Calu3 (cell line): ENCODE measurements around the gene HSPA12B. TPM values are rescaled to one million over a fixed set of nuclear protein-coding genes. Genes with fewer than 3 reads are reported as not detected.

Source experiments
- BruUV-seq: library from RNA; stranded (reverse); fragments of 400-500 nt; replicated peaks from 2 replicates; lab custom pipeline; 2021; lab: Mats Ljungman, UMichigan
- CTCF ChIA-PET: fragments of 300-600 bp; sonication (Branson Sonifier 250); formaldehyde crosslinking; loops from one replicate; lab custom pipeline; 2022; ENCODE audit warnings: antibody characterized with exemption; lab: Charles Lee
- DNase-seq: peaks from one replicate; pipeline ENCODE4 v3.0.0; 2022
- H3K27ac Mint-ChIP-seq: one replicate; pipeline ENCODE4 v1.8.0; 2022; ENCODE audit warnings: mixed read lengths; ENCODE audit not compliant: unreplicated experiment
- H3K27me3 Mint-ChIP-seq: one replicate; pipeline ENCODE4 v1.8.0; 2022; ENCODE audit warnings: mixed read lengths; ENCODE audit not compliant: unreplicated experiment
- H3K36me3 Mint-ChIP-seq: one replicate; pipeline ENCODE4 v1.8.0; 2022; ENCODE audit warnings: mild to moderate bottlenecking, moderate library complexity, mixed read lengths; ENCODE audit not compliant: insufficient read depth, unreplicated experiment
- H3K4me1 Mint-ChIP-seq: one replicate; pipeline ENCODE4 v1.8.0; 2022; ENCODE audit warnings: mild to moderate bottlenecking, low read depth, mixed read lengths; ENCODE audit not compliant: unreplicated experiment
- H3K4me3 Mint-ChIP-seq: one replicate; pipeline ENCODE4 v1.8.0; 2022; ENCODE audit warnings: mild to moderate bottlenecking, low read depth, moderate library complexity, mixed read lengths; ENCODE audit not compliant: unreplicated experiment
- H3K9me3 Mint-ChIP-seq: one replicate; pipeline ENCODE4 v1.8.0; 2022; ENCODE audit warnings: low read depth, mixed read lengths; ENCODE audit not compliant: unreplicated experiment
- CTCF ChIP-seq: fragments of 200-600 bp; IDR thresholded peaks from one replicate; pipeline ENCODE4 v1.8.0; 2022; ENCODE audit warnings: antibody characterized with exemption; ENCODE audit not compliant: unreplicated experiment
- intact Hi-C: fragments of 100-400 bp; cut with micrococcal nuclease; formaldehyde crosslinking; loops from one replicate; pipeline ENCODE4 v1.10.0; 2022; ENCODE audit not compliant: unreplicated experiment
- total RNA-seq: library from RNA; stranded (reverse); gene quantifications from 2 replicates; pipeline ENCODE4 v1.2.3, GENCODE V29; 2022

HSPA12B gene
- total RNA-seq, 1 experiment from 2014 or later: not detected

GRCh38 chr20:3785240-3786125 is 53.0 kb downstream of the HSPA12B start:
- Mint-ChIP-seq H3K4me3 (peak overlapping the region; percentile 50), H3K27me3 (peaks cover 5% of the 10 kb centered on the region), H3K4me1 (peaks cover 27% of the 10 kb centered on the region), H3K9me3 (no peaks in the 10 kb centered on the region), H3K27ac (no peak overlapping the region), H3K36me3 (peaks cover 42% of the 10 kb centered on the region)
- DNase-seq: no peak
- TF ChIP-seq CTCF: no peak
- intact Hi-C loops: loop anchor here (2.0 kb wide), 1 partner anchor 35 kb away; the partner anchor contains the start of gene AP5S1
- BruUV-seq: TSS peak; percentile 61
- CTCF ChIA-PET: interaction anchor here (3.2 kb wide), 1 partner anchor 34 kb away, joined by 25 read pairs; the partner anchor contains the start of gene AP5S1

- peaks cover 21% of the 10 kb centered on the region for H3K4me1 Mint-ChIP-seq
- peak overlapping the region; percentile 50 for H3K4me3 Mint-ChIP-seq
- intact Hi-C loops: loop anchor here (2.0 kb wide), 1 partner anchor 35 kb away; the partner anchor contains the start of gene AP5S1
- TF ChIP-seq CTCF: no peak
- no peak overlapping the region for H3K27ac Mint-ChIP-seq
- no TSS peak for BruUV-seq
- no peak for DNase-seq
- peaks cover 37% of the 10 kb centered on the region for H3K36me3 Mint-ChIP-seq
- no peaks in the 10 kb centered on the region for H3K9me3 Mint-ChIP-seq
- H3K27me3 Mint-ChIP-seq: no peaks in the 10 kb centered on the region
- CTCF ChIA-PET: interaction anchor here (0.6 to 3.2 kb wide), 3 partner anchors 27 to 61 kb away, joined by 3 to 25 read pairs (median 3); partner anchors contain the start of genes AP5S1 and MAVS
Measured at GRCh38 chr20:3786126-3786484, 53.6 kb downstream of the HSPA12B start.

GRCh38 chr20:3786665-3787323 is 54.3 kb downstream of the HSPA12B start, which contains the start of gene CENPB:
Gene CENPB (minus strand): TSS chr20:3786740. CDS start chr20:3786483, 257 bp downstream.
- peak; percentile 73 for TF ChIP-seq CTCF
- H3K36me3 Mint-ChIP-seq: peaks cover 30% of the 10 kb centered on the region
- no peaks in the 10 kb centered on the region for H3K9me3 Mint-ChIP-seq
- CTCF ChIA-PET: interaction anchor here (0.6 to 3.2 kb wide), 5 partner anchors 9 to 68 kb away, joined by 3 to 25 read pairs (median 3); partner anchors contain the start of genes AP5S1, CDC25B and MAVS
- no TSS peak for BruUV-seq
- DNase-seq: peak; percentile 94
- H3K4me1 Mint-ChIP-seq: peaks cover 21% of the 10 kb centered on the region
- intact Hi-C loops: loop anchor here (2.0 kb wide), 1 partner anchor 34 kb away; the partner anchor contains the start of gene AP5S1
- no peaks in the 10 kb centered on the region for H3K27me3 Mint-ChIP-seq
- H3K27ac Mint-ChIP-seq: no peak within 1 kb of the TSS
- peak within 1 kb of the TSS; percentile 50 for H3K4me3 Mint-ChIP-seq
